Fibroblast of pulmonary artery (primary cell): Measurements from ENCODE around the gene ZNF710.
"Not testable (repeated sequence)": the region's sequence is repeated elsewhere in the genome, so short reads cannot be mapped to it uniquely, and the experiment has no call there.

Experiments used
- DNase-seq: peaks from one replicate; pipeline ENCODE4 v3.0.0-alpha.2; 2010; ENCODE audit warnings: low read depth
- H3K4me3 ChIP-seq: replicated peaks from 2 replicates; pipeline ENCODE4 v1.5.1; 2011; ENCODE audit warnings: low read depth, mild to moderate bottlenecking, control low read depth, low read length, moderate library complexity
- TF ChIP-seq, protein P1 (sequence below): IDR thresholded peaks from 2 replicates; pipeline ENCODE4 v1.5.1; 2011; ENCODE audit warnings: mild to moderate bottlenecking, control low read depth, low read length, inconsistent platforms; ENCODE audit errors: missing control alignments

Gene ZNF710

GRCh38 chr15:90101969-90102890 lies 101.1 kb downstream of the ZNF710 start, which contains the start of gene IDH2:
IDH2 (minus strand) TSS chr15:90102468; CDS start chr15:90102390, 78 bp downstream.
- TF ChIP-seq, protein P1, sequence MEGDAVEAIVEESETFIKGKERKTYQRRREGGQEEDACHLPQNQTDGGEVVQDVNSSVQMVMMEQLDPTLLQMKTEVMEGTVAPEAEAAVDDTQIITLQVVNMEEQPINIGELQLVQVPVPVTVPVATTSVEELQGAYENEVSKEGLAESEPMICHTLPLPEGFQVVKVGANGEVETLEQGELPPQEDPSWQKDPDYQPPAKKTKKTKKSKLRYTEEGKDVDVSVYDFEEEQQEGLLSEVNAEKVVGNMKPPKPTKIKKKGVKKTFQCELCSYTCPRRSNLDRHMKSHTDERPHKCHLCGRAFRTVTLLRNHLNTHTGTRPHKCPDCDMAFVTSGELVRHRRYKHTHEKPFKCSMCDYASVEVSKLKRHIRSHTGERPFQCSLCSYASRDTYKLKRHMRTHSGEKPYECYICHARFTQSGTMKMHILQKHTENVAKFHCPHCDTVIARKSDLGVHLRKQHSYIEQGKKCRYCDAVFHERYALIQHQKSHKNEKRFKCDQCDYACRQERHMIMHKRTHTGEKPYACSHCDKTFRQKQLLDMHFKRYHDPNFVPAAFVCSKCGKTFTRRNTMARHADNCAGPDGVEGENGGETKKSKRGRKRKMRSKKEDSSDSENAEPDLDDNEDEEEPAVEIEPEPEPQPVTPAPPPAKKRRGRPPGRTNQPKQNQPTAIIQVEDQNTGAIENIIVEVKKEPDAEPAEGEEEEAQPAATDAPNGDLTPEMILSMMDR: no peak
- DNase-seq: peak; percentile 73
- peak within 1 kb of the TSS; percentile 59 for H3K4me3 ChIP-seq

GRCh38 chr15:90103701-90104329 lies 102.7 kb downstream of the ZNF710 start:
- DNase-seq: no peak
- TF ChIP-seq, protein P1: no peak
- H3K4me3 ChIP-seq: no peak overlapping the region

DNA sequence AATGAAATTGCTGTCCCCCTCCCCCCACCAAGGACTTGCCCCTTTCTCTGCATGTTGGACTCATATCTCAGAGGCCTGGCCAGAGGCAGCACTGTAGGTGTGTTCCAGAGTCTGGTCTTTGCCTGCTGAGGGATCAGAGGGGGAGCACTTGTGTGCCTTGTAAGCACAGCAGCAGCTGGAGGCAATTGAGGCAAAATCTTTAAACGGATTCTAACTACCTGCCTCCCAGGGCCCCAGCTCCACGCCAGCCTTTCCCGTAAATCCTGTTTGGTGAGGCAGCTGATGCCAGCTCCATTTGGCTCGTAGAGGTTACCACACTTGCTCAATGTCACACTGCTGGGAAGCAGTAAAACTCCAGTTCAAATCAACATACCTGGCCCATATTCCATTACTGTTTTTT lies 103.4 kb downstream of the ZNF710 start:
- TF ChIP-seq, protein P1: no peak
- H3K4me3 ChIP-seq: no peak overlapping the region
- no peak for DNase-seq

- H3K4me3 ChIP-seq: no peak overlapping the region
- DNase-seq: no peak
- TF ChIP-seq, protein P1: no peak
Observed at GRCh38 chr15:90105521-90105920, 104.4 kb downstream of the ZNF710 start.

- TF ChIP-seq, protein P1: no peak
- peak; percentile 55 for DNase-seq
- no peak overlapping the region for H3K4me3 ChIP-seq
Observed at GRCh38 chr15:90106522-90107117, 105.5 kb downstream of the ZNF710 start.

GRCh38 chr15:90108038-90108437 lies 106.9 kb downstream of the ZNF710 start:
- DNase-seq, H3K4me3 ChIP-seq: not testable (repeated sequence)

DNA sequence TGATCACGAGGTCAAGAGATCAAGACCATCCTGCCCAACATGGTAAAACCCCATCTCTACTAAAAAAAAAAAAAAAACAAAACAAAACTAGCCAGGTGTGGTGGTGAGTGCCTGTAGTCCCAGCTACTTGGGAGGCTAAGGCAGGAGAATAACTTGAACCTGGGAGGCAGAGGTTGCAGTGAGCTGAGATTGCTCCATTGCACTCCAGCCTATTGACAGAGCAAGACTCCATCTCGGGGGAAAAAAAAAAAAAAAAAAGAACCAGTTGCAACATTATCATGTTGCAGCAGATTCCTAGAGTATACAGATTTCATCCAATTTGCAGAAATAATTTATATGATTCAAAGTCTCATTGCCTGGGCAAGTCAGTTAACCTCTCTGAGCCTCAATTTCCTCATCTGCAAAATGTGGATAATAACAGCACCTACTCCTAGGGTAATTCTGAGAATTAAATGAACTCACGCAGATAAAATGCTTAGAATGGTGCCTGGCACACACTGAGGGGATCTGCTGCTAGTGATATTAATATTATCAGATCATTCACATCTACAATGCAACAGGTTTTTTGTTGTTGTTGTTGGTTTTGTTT lies 108.1 kb downstream of the ZNF710 start:
- not testable (repeated sequence) for H3K4me3 ChIP-seq, DNase-seq
